GM18505 (cell line): ENCODE data around the gene TBXA2R.
"Not testable (repeated sequence)": the region's sequence is repeated elsewhere in the genome, so short reads cannot be mapped to it uniquely, and the experiment has no call there.

Source experiments
- ATAC-seq: cut with Tn5 transposase; IDR thresholded peaks from one replicate; pipeline ENCODE4 v1.9.1; 2021; ENCODE audit not compliant: unreplicated experiment
- POLR2A ChIP-seq: IDR thresholded peaks from 4 replicates; pipeline ENCODE4 v1.6.1; 2011; ENCODE audit warnings: borderline replicate concordance; ENCODE audit not compliant: insufficient read depth, insufficient read length; ENCODE audit errors: extremely low read depth

The TBXA2R gene

DNA sequence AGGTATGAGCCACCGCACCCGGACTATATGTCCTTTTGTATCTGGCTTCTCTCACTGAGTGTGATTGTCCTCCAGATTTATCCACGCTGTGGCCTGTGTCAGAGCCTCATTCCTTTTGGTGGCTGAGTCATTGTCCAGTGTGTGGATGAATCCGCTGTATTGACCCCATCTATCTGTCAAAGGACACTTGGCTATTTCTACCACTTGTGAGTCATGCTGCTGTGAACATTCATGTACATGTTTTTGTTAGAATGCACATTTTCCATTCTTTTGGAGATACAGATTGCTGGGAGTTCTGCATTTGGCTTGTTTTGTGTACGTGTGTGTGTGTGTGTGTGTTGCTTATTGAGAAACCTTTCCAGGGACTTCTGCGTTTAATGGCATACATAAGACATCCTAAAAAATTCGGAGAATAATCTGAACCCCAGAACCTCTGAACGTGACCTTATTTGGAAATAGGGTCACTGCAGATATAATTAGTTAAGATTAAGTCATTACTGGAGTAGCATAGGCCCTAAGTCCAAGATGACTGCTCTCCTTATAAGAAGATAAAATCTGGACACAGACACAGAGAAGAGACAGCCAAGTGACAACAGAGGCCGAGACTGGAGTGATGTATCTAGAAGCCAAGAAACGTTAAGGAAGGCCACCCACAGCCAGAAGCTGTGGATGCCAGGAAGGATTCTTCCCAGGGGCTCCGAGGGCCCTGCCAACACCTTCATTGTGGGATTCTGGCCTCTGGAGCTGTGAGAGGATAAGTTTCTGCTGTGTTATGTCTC is 26.3 kb downstream of the TBXA2R start:
- TF ChIP-seq POLR2A, result no peak
- ATAC-seq, result no peak

DNA sequence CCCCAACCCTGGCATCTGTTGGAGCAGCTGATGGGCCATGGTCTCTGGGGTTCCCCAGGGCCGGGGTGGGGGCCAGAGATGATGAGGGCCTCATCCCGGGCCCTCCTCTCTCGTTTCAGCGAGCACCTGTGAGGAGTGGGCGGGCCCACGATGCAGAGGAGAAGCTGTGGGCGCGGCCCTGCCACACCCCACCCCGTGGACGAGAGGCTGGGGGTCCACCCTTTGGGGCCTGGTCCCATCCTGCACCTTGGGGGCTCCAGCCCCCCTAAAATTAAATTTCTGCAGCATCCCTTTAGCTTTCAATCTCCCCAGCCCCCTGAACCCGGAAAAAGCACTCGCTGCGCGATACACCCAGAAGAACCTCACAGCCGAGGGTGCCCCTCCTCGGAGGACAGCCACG is 28.3 kb downstream of the TBXA2R start:
- no peak for ATAC-seq
- TF ChIP-seq POLR2A, result no peak

DNA sequence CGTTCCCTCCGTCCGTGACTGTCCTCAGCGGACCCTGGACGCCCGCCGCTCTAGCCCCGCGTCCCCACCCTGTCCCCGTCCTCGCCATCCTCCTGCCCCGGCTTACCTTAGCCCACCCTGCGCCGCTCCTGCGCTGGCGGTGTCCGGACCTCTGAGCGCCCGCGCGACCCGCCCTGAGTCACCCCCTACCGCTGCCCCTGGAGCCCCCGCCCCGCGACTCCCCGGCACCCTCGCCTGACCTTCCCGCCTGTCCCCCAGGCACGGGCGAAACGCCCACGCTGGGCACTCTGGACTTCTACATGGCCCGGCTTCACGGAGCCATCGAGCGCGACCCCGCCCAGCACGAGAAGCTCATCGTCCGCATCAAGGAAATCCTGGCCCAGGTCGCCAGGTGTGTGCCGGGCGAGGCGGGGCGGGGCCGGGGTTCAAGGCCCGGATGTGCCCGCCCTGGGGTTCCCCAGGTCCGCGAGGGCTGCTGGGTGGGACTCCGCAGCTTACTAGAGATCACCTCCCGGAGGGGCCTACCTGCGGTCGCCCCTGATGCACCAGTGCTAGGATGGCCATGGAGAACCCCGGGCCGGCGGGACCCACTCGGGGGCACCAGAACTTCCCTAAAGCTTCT is 28.8 kb downstream of the TBXA2R start:
- ATAC-seq, result no peak
- TF ChIP-seq POLR2A, result no peak

DNA sequence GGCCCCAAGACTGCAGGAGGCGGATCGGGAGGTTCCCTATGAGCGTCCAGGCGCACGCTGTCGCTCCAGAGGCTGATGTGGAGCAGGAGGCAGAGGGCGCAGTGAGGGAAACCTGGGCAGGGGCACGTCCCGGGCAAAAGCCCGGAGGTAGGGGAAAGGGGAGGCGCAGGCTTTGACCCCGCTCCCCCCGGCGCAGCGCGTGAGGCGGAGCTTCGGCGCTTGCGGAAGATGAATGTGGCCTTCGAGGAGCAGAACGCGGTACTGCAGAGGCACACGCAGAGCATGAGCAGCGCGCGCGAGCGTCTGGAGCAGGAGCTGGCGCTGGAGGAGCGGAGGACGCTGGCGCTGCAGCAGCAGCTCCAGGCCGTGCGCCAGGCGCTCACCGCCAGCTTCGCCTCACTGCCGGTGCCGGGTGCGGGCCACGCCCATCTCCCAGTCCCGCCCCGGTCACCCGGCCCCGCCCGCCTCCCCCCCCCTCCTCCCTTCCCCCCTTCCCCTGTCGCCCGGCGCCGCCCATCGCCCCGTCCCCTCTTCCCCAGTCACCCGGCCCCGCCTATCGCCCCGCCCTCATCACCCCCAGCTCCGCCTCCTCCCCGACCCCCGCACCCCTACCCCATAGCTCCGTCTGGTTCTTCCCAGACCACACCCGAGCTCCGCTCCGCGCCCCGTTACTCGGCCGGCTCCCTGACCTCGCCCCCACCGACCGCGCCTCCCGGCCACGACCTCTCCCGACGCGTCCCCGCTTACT is 29.8 kb downstream of the TBXA2R start:
- ATAC-seq, result no peak
- no peak for TF ChIP-seq POLR2A

DNA sequence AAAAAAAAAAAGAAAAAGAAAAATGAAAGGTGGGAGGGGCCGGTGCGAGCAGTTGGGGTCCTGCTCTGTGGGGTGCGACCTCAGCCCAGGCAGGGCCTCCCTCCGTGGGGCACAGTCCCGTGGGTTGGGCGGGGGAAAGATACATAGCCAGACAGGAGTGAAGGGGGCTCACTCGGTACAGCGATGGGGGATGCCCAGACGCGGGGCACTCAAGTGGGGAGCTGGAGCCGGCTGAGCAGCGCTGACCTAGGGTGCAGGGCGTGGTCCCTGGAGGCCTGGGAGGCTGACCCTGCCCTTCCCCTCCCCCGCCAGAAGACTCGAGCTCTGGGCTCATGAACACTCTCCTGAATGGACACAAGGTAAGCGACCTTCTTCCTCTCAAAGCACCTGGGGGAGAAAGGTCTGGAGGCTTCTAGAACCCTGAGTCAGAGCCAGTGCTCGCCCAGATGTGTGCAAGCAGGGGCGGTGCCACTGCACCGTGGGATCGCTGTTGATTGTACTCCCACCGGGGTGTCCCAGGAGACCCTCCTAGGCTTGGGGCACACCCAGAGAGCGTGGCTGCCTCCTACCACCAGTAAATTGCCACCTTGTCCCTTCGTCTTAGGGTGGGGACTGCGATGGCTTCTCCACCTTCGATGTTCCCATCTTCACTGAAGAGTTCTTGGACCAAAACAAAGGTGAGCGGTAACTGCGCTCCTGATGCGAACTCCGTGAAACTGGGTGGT is 30.6 kb downstream of the TBXA2R start:
- no peak for TF ChIP-seq POLR2A
- ATAC-seq, result no peak

- no peak for TF ChIP-seq POLR2A
- no peak for ATAC-seq
Observed at GRCh38 chr19:3575260-3575741, 31.4 kb downstream of the TBXA2R start.

DNA sequence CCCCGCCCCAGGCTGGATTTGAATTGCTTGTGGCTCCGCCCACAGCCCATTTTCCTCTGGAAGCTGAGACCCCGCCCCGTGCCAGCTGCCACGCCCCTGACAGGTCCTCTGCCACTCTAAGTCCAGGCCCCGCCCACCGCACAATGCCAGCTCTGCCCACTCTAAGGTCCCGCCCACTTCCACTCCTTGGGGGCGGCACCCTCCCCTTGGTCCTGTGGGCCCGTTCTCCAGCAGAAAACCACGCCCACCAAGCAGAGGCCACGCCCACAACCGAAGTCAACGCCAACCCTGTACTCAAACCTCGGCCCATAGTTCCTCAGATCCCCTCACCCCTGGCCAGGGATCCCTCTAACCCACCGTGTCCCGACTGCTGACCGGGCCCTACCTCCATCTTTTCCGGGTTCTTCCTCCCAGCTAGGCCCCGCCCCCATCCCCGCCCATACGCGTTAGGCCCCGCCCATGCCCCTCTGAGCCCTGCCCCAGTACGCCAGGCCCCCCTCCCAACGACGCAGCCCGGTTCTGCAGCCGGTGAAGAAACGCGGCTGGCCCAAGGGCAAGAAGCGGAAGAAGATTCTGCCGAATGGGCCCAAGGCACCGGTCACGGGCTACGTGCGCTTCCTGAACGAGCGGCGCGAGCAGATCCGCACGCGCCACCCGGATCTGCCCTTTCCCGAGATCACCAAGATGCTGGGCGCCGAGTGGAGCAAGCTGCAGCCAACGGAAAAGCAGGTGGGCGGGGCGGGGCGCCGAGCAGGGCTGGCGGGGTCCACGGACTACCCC is 32.6 kb downstream of the TBXA2R start:
- ATAC-seq, result peak; percentile 36
- no peak for TF ChIP-seq POLR2A

- no peak for TF ChIP-seq POLR2A
- peak; percentile 9 for ATAC-seq
Observed at GRCh38 chr19:3573162-3573857, 33.4 kb downstream of the TBXA2R start.

GRCh38 chr19:3572855-3573161 is 33.9 kb downstream of the TBXA2R start, which contains the start of gene HMG20B:
HMG20B (plus strand) TSS chr19:3572944; CDS start chr19:3573310, 366 bp downstream.
- no peak for ATAC-seq

DNA sequence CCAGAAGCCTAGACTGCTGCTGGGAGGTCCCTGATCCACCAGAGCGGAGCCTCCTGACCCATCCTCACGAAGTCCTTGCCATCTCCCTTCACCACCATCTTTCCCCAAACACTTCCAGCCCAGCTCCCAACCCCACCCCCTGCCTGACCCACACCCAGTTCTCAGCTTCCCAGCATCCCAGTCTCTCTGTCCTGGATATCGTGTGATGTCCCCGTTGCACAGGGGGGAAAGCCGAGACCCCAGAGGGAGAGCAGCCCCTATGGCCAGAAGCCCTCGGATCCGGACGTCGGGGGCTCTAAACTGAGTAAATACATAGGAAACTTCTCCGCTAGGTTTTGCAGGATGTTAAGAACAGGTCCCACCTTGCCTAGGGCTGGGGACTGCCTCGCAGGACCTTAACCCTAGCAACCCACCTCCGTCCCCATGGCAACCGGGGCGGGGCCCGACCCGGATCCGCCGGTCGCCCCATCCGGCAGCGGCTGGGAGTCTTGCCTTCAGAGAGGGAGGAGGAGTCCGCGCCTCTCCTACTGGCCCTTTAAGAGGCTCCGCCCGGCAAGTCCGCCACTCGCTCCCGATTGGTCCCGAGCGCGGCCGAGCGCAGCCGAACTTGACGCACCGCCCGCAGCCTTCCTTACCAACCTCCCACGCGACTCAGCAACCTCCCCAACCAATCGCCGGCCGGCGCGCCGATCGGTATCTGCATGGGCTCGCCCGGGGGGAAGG is 34.4 kb downstream of the TBXA2R start:
- ATAC-seq, result peak; percentile 84
- TF ChIP-seq POLR2A, result no peak

More at GRCh38 chr19:3572855-3573161, 33.9 kb downstream of the TBXA2R start, which contains the start of gene HMG20B:
- TF ChIP-seq POLR2A, result no peak

DNA sequence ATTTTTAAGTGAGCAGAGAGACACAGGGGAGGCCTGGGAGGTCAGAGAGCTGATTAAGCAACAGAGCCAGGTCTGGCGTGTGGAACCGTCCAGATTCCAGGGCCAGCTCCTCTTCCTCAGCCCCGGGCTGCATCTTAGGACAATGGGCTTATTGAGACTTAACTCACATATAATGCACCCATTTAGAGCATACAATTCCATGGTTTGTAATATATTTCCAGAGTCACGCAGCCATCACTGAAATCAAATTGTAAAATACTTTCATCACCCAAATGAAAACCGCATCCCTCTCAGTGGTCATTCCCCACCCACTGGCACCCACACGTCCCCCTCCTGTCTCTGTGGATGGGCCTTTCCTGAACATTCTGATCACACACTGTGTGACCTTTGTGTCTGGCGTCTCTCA is 36.1 kb downstream of the TBXA2R start:
- ATAC-seq, result no peak
- TF ChIP-seq POLR2A, result no peak

GRCh38 chr19:3570042-3570441 is 36.6 kb downstream of the TBXA2R start:
- not testable (repeated sequence) for ATAC-seq
